Effector memory CD4-positive, alpha-beta T cell (primary cell): ENCODE measurements around the gene GSTM4.
A peak's percentile ranks its signal among the peaks of the same experiment; 100 is the strongest.
"Not testable (repeated sequence)": the region's sequence is repeated elsewhere in the genome, so short reads cannot be mapped to it uniquely, and the experiment has no call there.

ENCODE experiments used
- DNase-seq, 3 donors: peaks; one replicate each; pipeline ENCODE4 v3.0.0-alpha.2; 2020
- H3K27ac ChIP-seq: 2 replicates; pipeline ENCODE4 v1.7.0; 2013; ENCODE audit warnings: mild to moderate bottlenecking, low read length, moderate library complexity; ENCODE audit not compliant: insufficient read depth, poor library complexity, severe bottlenecking
- H3K27me3 ChIP-seq: replicated peaks from 2 replicates; pipeline ENCODE4 v1.7.0; 2013; ENCODE audit warnings: mild to moderate bottlenecking, low read length; ENCODE audit not compliant: insufficient read depth, control insufficient read depth, poor library complexity, severe bottlenecking
- H3K36me3 ChIP-seq: 2 replicates; pipeline ENCODE4 v1.7.0; 2013; ENCODE audit warnings: mild to moderate bottlenecking, low read length, moderate library complexity; ENCODE audit not compliant: control insufficient read depth, insufficient read depth
- H3K4me1 ChIP-seq: 2 replicates; pipeline ENCODE4 v1.7.0; 2013; ENCODE audit warnings: low read length, mild to moderate bottlenecking; ENCODE audit not compliant: control insufficient read depth, insufficient read depth, poor library complexity, severe bottlenecking
- H3K4me3 ChIP-seq: 2 replicates; pipeline ENCODE4 v1.7.0; 2013; ENCODE audit warnings: low read length, low read depth, mild to moderate bottlenecking; ENCODE audit not compliant: insufficient read depth, poor library complexity, severe bottlenecking
- H3K9me3 ChIP-seq: 2 replicates; pipeline ENCODE4 v1.7.0; 2013; ENCODE audit warnings: mild to moderate bottlenecking, low read length, moderate library complexity; ENCODE audit not compliant: control insufficient read depth

The GSTM4 gene

GRCh38 chr1:109661391-109661790 is 5.5 kb downstream of the GSTM4 start:
- no peaks in the 10 kb centered on the region for H3K36me3 ChIP-seq
- no peaks in the 10 kb centered on the region for H3K4me1 ChIP-seq
- no peaks in the 10 kb centered on the region for H3K9me3 ChIP-seq
- H3K4me3 ChIP-seq, result no peak overlapping the region
- H3K27ac ChIP-seq, result no peak overlapping the region
- no peak for DNase-seq
- no peaks in the 10 kb centered on the region for H3K27me3 ChIP-seq

DNA sequence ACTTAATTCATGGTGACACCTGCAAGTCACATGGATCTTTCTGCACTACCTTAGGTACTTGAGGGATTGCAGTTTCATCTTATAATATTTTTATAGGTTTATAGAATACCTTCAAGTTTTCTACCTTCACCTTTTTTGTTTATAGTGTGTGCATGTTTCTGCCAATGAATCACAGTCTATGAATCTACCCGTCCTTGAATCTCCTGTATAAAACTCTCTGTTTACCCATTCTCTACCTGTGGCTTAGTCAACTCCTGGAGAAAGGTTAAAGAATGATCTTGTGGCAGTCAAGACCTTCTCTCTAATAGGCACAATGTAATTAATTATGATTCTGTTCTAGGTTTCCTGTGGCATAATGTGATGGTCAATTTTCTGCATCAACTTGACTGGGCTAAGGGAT is 8.8 kb downstream of the GSTM4 start:
- Histone ChIP-seq H3K4me3 (no peak overlapping the region), H3K4me1 (peaks cover 11% of the 10 kb centered on the region), H3K36me3 (no peaks in the 10 kb centered on the region), H3K9me3 (no peaks in the 10 kb centered on the region), H3K27ac (no peak overlapping the region), H3K27me3 (no peaks in the 10 kb centered on the region)
- no peak for DNase-seq

DNA sequence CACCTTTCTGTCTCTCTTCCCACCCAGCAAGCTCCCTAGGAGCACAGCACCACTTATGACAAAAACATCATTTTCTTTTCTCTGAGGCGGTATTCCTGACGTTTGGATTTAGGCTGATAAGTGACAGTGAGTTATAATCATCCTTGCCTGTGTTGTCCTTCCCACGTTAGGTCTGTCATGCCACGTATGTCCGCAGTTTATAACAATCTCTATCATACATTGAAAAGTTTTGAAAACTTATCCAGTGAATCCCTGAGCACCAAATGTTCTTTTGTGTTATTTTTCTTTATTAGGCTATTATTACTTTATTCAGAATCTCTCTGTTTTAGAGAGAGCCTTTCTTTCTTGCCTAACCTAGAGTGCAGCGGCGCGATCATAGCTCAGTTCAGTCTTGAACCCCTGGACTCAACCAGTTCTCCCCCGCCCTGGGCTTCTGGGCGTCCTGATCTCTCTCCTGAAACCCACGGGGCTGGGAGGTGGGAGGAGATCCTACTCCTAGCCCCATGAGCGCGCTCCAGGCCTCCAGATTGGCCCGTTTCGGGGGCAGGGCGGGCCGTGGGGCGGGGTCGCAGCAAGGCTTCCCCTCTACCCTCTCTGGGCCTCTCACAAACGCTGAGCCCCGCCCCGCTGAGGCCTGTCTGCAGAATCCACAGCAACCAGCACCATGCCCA is 11.7 kb downstream of the GSTM4 start, which contains the start of gene GSTM2:
Gene GSTM2 (plus strand): TSS at position 606 of the 671 bp plus-strand sequence. CDS start 59 bp downstream, at position 665.
- Histone ChIP-seq H3K27me3 (no peaks in the 10 kb centered on the region), H3K36me3 (no peaks in the 10 kb centered on the region), H3K4me1 (peaks cover 11% of the 10 kb centered on the region), H3K4me3 (peak within 1 kb of the TSS; percentile 45), H3K9me3 (no peaks in the 10 kb centered on the region), H3K27ac (no peak within 1 kb of the TSS)
- DNase-seq, result peak; percentile 38 to 61 (median 54)

DNA sequence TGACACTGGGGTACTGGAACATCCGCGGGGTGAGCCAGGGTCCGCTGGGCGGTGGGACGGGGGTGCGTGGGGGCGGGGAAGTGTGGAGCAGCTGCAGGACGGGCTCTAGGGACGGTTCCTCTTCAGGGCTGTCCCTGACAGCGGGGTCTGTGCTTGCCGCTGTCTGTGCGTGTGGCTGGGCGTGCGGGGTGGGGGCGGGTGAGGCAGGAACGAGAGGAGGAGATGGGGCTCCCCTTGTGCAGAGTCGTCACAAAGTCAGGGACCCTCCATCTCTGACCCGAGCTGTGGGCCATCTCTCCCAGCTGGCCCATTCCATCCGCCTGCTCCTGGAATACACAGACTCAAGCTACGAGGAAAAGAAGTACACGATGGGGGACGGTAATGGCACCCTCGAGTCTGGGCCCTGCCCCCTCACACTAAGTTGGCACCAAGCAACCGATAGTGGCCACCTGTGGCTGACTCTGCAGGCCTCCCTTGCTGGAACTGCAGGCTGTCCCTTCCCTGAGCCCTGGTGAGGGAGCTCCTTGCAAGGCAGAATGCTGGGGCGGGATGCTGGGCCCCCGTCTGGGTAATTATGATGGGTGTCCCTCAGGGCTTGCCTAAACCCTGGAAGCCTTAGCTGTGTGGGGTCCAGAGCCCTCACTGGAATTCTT is 12.3 kb downstream of the GSTM4 start:
- Histone ChIP-seq H3K27ac (no peak overlapping the region), H3K36me3 (no peaks in the 10 kb centered on the region), H3K27me3 (no peaks in the 10 kb centered on the region), H3K4me1 (peaks cover 11% of the 10 kb centered on the region), H3K4me3 (peak overlapping the region; percentile 45), H3K9me3 (no peaks in the 10 kb centered on the region)
- no peak for DNase-seq

DNA sequence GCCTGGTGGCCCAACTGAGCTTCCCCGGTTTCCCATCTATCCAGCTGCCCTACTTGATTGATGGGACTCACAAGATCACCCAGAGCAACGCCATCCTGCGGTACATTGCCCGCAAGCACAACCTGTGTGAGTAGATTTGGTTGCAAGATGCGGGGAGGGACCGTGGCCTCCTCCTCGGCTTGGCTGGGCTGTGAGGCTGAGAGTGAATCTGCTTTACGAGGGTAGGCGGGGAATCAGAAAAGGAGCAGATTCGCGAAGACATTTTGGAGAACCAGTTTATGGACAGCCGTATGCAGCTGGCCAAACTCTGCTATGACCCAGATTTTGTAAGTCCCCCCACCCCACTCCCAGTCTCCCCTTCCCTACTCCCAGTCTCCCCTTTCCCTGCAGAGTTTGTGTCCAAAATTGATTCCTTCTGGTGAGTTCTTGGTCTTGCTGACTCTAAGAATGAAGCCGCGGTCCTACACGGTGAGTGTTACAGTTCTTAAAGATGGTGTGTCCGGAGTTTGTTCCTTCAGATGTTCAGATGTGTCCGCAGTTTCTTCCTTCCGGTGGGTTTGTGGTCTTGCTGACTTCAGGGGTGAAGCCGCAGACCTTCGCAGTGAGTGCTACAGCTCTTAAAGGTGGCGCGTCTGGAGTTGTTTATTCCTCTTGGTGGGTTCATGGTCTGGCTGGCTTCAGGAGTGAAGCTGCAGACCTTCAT is 13.5 kb downstream of the GSTM4 start:
- H3K36me3 ChIP-seq, result no peaks in the 10 kb centered on the region
- H3K27me3 ChIP-seq, result no peaks in the 10 kb centered on the region
- no peak overlapping the region for H3K27ac ChIP-seq
- peaks cover 11% of the 10 kb centered on the region for H3K4me1 ChIP-seq
- no peaks in the 10 kb centered on the region for H3K9me3 ChIP-seq
- DNase-seq, result no peak
- H3K4me3 ChIP-seq, result no peak overlapping the region

- peaks cover 11% of the 10 kb centered on the region for H3K4me1 ChIP-seq
- H3K27ac ChIP-seq, H3K36me3 ChIP-seq, DNase-seq, H3K9me3 ChIP-seq, H3K27me3 ChIP-seq, H3K4me3 ChIP-seq: not testable (repeated sequence)
Measured at GRCh38 chr1:109669949-109670302, 14.0 kb downstream of the GSTM4 start.

DNA sequence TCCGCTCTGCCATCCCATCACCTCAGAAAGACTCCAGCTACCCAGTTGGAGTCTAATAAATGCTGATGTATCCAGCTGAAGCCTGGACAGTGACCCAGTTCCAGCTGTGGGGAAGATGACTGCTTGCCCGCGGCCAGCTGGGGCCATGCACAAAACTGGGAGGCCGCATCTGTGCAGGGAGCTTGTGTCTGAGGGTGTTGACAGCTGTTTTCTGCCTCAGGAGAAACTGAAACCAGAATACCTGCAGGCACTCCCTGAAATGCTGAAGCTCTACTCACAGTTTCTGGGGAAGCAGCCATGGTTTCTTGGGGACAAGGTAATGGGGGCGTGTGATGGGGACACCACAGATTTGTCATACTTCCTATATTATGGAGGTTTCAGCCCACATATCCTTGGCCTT is 15.2 kb downstream of the GSTM4 start:
- no peaks in the 10 kb centered on the region for H3K9me3 ChIP-seq

GRCh38 chr1:109673861-109674260 is 18.0 kb downstream of the GSTM4 start:
- not testable (repeated sequence) for H3K27ac ChIP-seq, H3K27me3 ChIP-seq, H3K36me3 ChIP-seq, H3K4me1 ChIP-seq, H3K9me3 ChIP-seq, H3K4me3 ChIP-seq, DNase-seq

More for the DNA sequence above, 15.2 kb downstream of the GSTM4 start:
- H3K4me1 ChIP-seq, result peaks cover 11% of the 10 kb centered on the region
- no peaks in the 10 kb centered on the region for H3K27me3 ChIP-seq
- no peak overlapping the region for H3K4me3 ChIP-seq
- DNase-seq, result no peak
- no peaks in the 10 kb centered on the region for H3K36me3 ChIP-seq
- no peak overlapping the region for H3K27ac ChIP-seq

DNA sequence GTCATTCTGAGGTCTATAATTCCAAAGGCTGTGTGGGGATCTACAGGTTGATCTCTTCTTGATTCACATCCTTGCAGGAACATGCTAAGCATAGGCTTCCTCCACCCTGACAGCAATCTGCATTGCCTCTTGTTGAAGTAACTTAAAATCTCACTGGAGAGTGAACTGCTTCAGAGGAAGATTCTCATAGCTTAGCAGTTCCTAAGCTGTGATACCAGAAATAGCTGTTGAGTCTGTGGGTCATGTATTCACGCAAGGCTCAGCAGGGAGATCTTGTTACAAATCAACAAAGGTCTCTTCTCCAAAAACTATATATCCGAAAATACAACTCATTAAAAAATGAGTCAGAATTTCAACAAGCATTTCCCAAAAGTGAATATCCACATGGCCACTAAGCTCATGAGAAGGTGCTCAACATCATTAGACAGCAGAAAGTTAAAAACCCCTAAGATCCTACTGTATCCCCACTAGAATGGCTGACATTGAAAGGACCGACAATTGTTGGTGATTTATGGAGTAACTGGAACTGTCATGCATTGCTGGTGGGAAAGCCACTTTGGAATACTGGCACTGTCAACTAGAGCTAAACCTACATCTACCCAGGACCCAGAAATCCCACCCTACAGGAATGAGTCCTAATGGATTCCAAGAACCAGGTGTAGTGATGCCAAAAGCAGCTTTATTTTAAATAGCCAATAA is 20.9 kb downstream of the GSTM4 start:
- not testable (repeated sequence) for H3K9me3 ChIP-seq, H3K4me3 ChIP-seq, DNase-seq, H3K36me3 ChIP-seq, H3K27me3 ChIP-seq, H3K27ac ChIP-seq, H3K4me1 ChIP-seq
